Occipital lobe (tissue), 2 donors: ENCODE results near the gene PDZD2. TPM values are rescaled to one million over a fixed set of nuclear protein-coding genes. Genes with fewer than 3 reads are reported as not detected.
"Not testable (repeated sequence)": the region's sequence is repeated elsewhere in the genome, so short reads cannot be mapped to it uniquely, and the experiment has no call there.

Experiments
- DNase-seq: peaks from one replicate; lab custom pipeline; 2025; lab: John Stamatoyannopoulos, UW
- total RNA-seq: library from RNA; depleted of rRNA; stranded (reverse); fragments of >200 nt; gene quantifications from one replicate; pipeline ENCODE4 v1.2.3, GENCODE V29; 2014

Gene PDZD2
- total RNA-seq, 1 donor from 2014 or later: 22.0 TPM

GRCh38 chr5:32066448-32066847 lies 427.5 kb downstream of the PDZD2 start:
- no peak for DNase-seq

GRCh38 chr5:32067774-32068470 lies 429.0 kb downstream of the PDZD2 start:
- DNase-seq: no peak

GRCh38 chr5:32068561-32068960 lies 429.6 kb downstream of the PDZD2 start:
- DNase-seq: no peak

- DNase-seq: no peak
Observed at GRCh38 chr5:32069396-32069795, 430.5 kb downstream of the PDZD2 start.

- DNase-seq: no peak
Observed at GRCh38 chr5:32071351-32071944, 432.5 kb downstream of the PDZD2 start.

GRCh38 chr5:32072054-32072453 lies 433.1 kb downstream of the PDZD2 start:
- no peak for DNase-seq

GRCh38 chr5:32074401-32074800 lies 435.5 kb downstream of the PDZD2 start:
- DNase-seq: no peak

- no peak for DNase-seq
Observed at GRCh38 chr5:32076699-32077695, 438.1 kb downstream of the PDZD2 start.

- not testable (repeated sequence) for DNase-seq
Observed at GRCh38 chr5:32078855-32079254, 439.9 kb downstream of the PDZD2 start.

GRCh38 chr5:32080565-32080964 lies 441.6 kb downstream of the PDZD2 start:
- DNase-seq: not testable (repeated sequence)

- no peak for DNase-seq
Observed at GRCh38 chr5:32082701-32083100, 443.8 kb downstream of the PDZD2 start.

- DNase-seq: no peak
Observed at GRCh38 chr5:32083981-32084430, 445.1 kb downstream of the PDZD2 start.

- DNase-seq: no peak
Observed at GRCh38 chr5:32087086-32088082, 448.5 kb downstream of the PDZD2 start.

GRCh38 chr5:32088214-32088613 lies 449.3 kb downstream of the PDZD2 start:
- DNase-seq: no peak

GRCh38 chr5:32089146-32090000 lies 450.4 kb downstream of the PDZD2 start:
- DNase-seq: no peak

GRCh38 chr5:32090026-32090754 lies 451.3 kb downstream of the PDZD2 start:
- no peak for DNase-seq

- DNase-seq: no peak
Observed at GRCh38 chr5:32090755-32091128, 451.8 kb downstream of the PDZD2 start.

- no peak for DNase-seq
Observed at GRCh38 chr5:32092938-32093812, 454.2 kb downstream of the PDZD2 start.
